CD1c-positive myeloid dendritic cell (primary cell): ENCODE data around the gene DOCK4.

Experiments
- DNase-seq: peaks from one replicate; pipeline ENCODE4 v3.0.0-alpha.2; 2016; ENCODE audit errors: extremely low spot score

DOCK4 gene

GRCh38 chr7:112009081-112009480 lies 197.1 kb downstream of the DOCK4 start:
- peak; percentile 3 for DNase-seq

- DNase-seq = no peak
Measured at GRCh38 chr7:112007185-112007584, 199.0 kb downstream of the DOCK4 start.

GRCh38 chr7:112006071-112006470 lies 200.1 kb downstream of the DOCK4 start:
- DNase-seq = no peak

- DNase-seq = no peak
Measured at GRCh38 chr7:112005205-112005775, 200.9 kb downstream of the DOCK4 start.

- DNase-seq = peak; percentile 7
Measured at GRCh38 chr7:112001091-112001826, 204.9 kb downstream of the DOCK4 start.

- DNase-seq = no peak
Measured at GRCh38 chr7:111998326-111998725, 207.9 kb downstream of the DOCK4 start.

GRCh38 chr7:111997546-111997945 lies 208.7 kb downstream of the DOCK4 start:
- no peak for DNase-seq

GRCh38 chr7:111992601-111993000 lies 213.6 kb downstream of the DOCK4 start:
- DNase-seq = no peak

GRCh38 chr7:111990643-111991042 lies 215.6 kb downstream of the DOCK4 start:
- DNase-seq = no peak

GRCh38 chr7:111987886-111988285 lies 218.3 kb downstream of the DOCK4 start:
- peak; percentile 6 for DNase-seq

- peak; percentile 74 for DNase-seq
Measured at GRCh38 chr7:111987115-111987826, 218.9 kb downstream of the DOCK4 start.

- DNase-seq = no peak
Measured at GRCh38 chr7:111986601-111987000, 219.6 kb downstream of the DOCK4 start.

GRCh38 chr7:111985798-111986197 lies 220.4 kb downstream of the DOCK4 start:
- no peak for DNase-seq

- no peak for DNase-seq
Measured at GRCh38 chr7:111982804-111983203, 223.4 kb downstream of the DOCK4 start.

GRCh38 chr7:111982133-111982532 lies 224.1 kb downstream of the DOCK4 start:
- no peak for DNase-seq

- DNase-seq = no peak
Measured at GRCh38 chr7:111980725-111981124, 225.5 kb downstream of the DOCK4 start.

GRCh38 chr7:111975346-111975745 lies 230.9 kb downstream of the DOCK4 start:
- DNase-seq = no peak

- DNase-seq = no peak
Measured at GRCh38 chr7:111960984-111961383, 245.2 kb downstream of the DOCK4 start.

- DNase-seq = no peak
Measured at GRCh38 chr7:111958896-111959295, 247.3 kb downstream of the DOCK4 start.

GRCh38 chr7:111958431-111958830 lies 247.8 kb downstream of the DOCK4 start:
- DNase-seq = no peak

GRCh38 chr7:111955616-111956015 lies 250.6 kb downstream of the DOCK4 start:
- DNase-seq = no peak

- peak; percentile 4 for DNase-seq
Measured at GRCh38 chr7:111954474-111955381, 251.5 kb downstream of the DOCK4 start.
